Muscle of arm (tissue), 12 donors: ENCODE measurements around the gene FNIP2. TPM values are rescaled to one million over a fixed set of nuclear protein-coding genes. Genes with fewer than 3 reads are reported as not detected.

Experiments
- DNase-seq: peaks from one replicate; pipeline ENCODE4 v3.0.0-alpha.2; 2013
- polyA plus RNA-seq, 12 donors: library from polyadenylated mRNA; unstranded; fragments of 120-200 nt; gene quantifications; one replicate each; pipeline ENCODE4 v1.2.1, GENCODE V29; 2013; ENCODE audit not compliant: insufficient read length in 12 of 12

The FNIP2 gene
- polyA plus RNA-seq, 12 donors, result 12.3 to 17.2 (median 15.7) TPM; not detected in 1

DNA sequence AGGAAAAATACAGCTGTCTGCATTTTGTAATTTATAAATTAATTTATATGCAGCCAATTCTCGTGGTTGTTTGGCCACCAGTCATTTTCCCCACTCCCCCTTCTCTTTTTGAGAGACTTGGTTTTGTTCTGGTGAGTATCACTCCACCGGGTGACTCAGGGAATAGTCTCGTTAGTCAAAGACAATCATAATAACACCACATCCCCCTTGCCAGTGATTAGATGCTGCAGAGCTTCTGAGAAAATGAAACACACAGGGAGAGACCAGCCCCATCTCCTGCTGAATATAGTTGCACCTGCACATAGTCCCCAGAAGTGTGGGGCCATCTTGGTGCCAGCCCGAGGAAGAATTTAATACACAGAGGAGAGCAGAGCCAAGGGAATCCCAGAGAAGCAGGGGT lies 8.0 kb upstream of the FNIP2 start:
- no peak for DNase-seq

- no peak for DNase-seq
Observed at GRCh38 chr4:158762553-158762952, 6.3 kb upstream of the FNIP2 start.

GRCh38 chr4:158763462-158763861 lies 5.4 kb upstream of the FNIP2 start:
- no peak for DNase-seq

GRCh38 chr4:158766434-158767044 lies 2.3 kb upstream of the FNIP2 start:
- no peak for DNase-seq

DNA sequence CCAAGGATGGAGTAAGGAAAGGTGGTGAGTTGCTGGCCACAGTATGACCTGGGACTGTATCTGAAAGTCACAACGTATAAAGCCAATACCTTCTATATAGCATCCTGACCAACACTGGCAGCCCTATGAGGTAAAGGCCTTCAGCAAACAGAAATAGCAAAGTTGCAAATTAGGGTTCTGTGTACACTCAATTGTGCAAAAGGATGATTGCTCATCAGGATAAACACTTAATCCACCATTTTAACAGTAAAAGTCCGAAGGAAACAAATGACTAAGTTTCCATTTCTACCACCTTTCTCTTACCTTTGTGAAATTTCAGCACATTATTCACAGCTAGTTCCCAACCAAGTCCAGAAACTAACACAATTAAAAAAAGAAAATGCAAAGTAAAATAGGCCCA lies 1.4 kb upstream of the FNIP2 start:
- no peak for DNase-seq

GRCh38 chr4:158769175-158769921 lies 522 bp downstream of the FNIP2 start:
- peak; percentile 48 for DNase-seq

- DNase-seq, result no peak
Observed at GRCh38 chr4:158770671-158771070, 1.8 kb downstream of the FNIP2 start.

- DNase-seq, result no peak
Observed at GRCh38 chr4:158771776-158772175, 3.0 kb downstream of the FNIP2 start.

DNA sequence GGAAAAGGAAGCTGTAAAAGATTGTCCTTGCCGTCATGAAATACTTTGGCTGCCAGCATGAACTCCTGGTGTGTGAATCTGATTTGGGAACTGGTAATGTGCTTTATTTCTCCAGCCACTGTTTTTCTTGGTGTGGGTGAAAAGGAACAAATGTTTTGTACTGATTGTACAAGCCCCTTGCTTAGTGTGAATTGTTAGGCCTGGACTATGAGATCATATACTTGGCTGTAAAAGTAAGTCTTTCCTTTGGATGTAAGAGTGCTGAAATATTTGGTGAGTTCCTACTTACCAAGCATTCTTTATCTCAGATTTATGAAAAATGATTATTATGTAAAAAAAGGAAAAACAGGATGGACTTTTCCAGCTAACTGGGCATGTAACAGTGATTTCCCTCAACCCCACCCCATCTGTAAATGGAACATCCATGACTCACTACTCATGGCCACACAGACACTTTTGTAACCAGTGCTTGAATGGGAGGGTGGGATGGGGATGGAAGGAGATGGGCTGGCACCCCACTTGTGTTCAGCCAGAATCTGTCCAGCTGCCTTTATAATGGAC lies 6.3 kb downstream of the FNIP2 start:
- peak; percentile 31 for DNase-seq

- no peak for DNase-seq
Observed at GRCh38 chr4:158776106-158776505, 7.3 kb downstream of the FNIP2 start.

DNA sequence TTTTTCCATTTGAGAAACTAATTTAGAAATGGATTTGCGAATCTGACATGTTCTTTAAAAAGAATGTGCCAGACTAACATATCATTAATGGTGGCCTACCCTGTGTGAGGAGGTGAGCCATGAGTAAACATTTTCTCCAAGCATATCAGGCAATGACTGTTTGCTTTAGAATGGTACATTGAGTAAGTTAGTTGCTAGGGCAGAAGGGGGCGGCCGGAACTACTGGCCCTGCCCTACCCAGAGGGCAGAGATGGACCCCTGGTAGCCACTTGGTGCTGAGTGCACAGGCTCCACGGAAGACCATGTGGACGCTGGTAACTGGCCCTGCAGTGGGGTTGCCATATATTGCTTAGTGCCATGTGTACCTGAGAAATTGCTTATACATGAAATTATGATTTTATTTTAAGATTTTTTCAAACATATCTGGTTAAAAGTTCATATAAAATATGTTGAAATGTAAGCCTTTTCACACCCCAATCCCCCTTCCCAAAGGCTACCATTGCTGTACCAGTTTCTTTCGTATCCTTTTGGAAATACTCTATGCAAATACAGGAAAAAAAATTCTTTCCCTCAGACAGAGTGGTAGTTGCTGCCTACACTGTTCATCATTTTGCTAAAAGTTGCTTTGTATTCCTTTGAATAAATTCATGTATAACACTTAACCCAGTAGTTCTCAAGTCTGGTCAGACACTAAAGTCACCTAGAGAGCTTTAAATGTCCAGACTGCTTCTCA lies 8.8 kb downstream of the FNIP2 start:
- DNase-seq, result no peak

GRCh38 chr4:158778156-158778711 lies 9.4 kb downstream of the FNIP2 start:
- no peak for DNase-seq

GRCh38 chr4:158778712-158779111 lies 9.9 kb downstream of the FNIP2 start:
- no peak for DNase-seq

- DNase-seq, result no peak
Observed at GRCh38 chr4:158781963-158782362, 13.1 kb downstream of the FNIP2 start.

- DNase-seq, result no peak
Observed at GRCh38 chr4:158782551-158783360, 13.9 kb downstream of the FNIP2 start.

- no peak for DNase-seq
Observed at GRCh38 chr4:158783785-158784184, 15.0 kb downstream of the FNIP2 start.

DNA sequence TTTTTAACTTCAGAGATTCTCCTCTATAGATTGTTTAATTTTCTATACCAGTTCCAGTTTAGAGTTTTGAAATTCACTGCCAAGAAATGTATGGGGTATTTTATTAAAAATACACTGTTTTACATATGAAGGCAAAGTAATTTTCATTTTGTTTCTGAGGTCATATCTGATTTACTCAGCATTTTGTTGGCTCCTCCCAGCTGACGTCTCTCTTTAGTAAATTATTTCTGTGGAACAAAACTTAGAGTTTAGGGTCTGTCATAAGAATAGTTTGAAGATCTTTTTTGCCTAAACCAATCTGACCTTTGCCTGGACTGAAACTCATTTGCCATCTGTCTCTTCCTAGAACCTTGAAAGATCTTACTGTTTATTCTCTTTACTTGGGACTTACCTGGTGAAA lies 16.9 kb downstream of the FNIP2 start:
- no peak for DNase-seq

DNA sequence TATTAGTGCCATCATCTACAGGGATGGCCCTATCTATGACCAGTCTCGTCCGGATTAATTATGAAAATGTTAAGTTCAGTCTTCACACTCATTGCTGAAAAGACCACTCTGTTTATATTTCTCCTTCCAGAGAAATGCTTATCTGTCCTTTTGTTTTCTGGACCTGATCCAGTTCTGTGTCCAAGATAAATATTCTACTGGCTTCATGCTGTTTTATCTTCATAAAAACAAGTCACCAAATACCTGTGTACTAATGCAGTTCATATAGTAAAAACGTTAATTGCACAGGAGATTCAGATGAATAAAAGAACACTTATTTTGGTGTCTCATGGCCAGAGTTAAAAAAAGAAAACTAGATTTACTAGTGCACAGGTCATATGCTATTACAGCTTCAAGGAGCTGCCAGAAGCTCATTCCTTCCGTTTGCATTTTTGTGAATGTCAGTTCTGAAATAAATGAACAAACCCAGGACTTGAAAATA lies 17.3 kb downstream of the FNIP2 start:
- DNase-seq, result no peak

- peak; percentile 71 for DNase-seq
Observed at GRCh38 chr4:158786955-158787354, 18.1 kb downstream of the FNIP2 start.

DNA sequence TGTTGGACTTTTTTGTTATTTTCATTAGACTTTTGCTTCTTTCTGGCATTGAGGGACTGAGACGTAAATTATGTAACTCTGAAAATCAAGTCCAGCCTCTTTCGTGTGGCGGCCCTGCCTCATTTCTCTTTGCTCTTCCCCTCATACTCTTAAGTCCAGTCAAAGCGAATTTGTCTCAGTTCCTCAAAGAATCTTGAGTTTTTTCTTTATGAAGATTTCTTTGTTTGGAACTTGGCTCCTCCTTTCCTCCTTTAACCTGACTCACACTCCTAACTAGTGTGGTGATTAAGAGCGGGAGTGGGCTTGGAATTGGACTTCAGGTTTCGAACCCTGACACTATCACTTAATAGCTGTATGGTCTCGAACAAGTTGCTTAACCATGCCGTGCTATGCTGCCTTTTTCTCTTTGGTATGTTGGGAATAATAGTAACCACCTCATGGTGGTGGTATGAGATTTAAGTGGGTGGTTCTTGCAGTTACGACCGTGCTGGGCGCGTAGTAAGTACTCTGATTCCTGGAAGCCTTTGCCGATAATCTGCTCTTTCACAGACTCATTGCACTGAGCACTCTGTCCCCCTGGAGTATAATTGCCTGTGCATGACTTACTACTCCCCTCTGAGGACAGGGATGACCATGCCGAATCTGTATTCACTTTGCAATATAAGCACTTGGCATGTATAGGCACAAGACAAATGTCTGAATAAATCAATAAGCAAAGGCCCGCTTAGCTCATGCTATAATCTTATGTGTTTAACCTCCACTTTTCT lies 19.1 kb downstream of the FNIP2 start:
- DNase-seq, result peak; percentile 30
